Fibroblast of lung (primary cell): Measurements from ENCODE around the gene ACAA2. TPM values are rescaled to one million over a fixed set of nuclear protein-coding genes. Genes with fewer than 3 reads are reported as not detected.

ENCODE experiments used
- DNase-seq, 2 donors: peaks; one replicate each; pipeline versions ENCODE4 v3.0.0 to v3.0.0-alpha.2; 2010; ENCODE audit warnings: low read depth in 2 of 2
- H2AFZ ChIP-seq: 2 replicates; pipeline ENCODE4 v1.5.1; 2012; ENCODE audit warnings: low read length, control low read depth, inconsistent platforms
- H3K27ac ChIP-seq: 2 replicates; pipeline ENCODE4 v1.5.1; 2011; ENCODE audit warnings: low read length, control low read depth; ENCODE audit not compliant: insufficient read depth
- H3K27me3 ChIP-seq: 2 replicates; pipeline ENCODE4 v1.5.1; 2011; ENCODE audit warnings: mild to moderate bottlenecking, low read length; ENCODE audit not compliant: control insufficient read depth, insufficient read depth
- H3K36me3 ChIP-seq: 2 replicates; pipeline ENCODE4 v1.5.1; 2011; ENCODE audit warnings: low read length; ENCODE audit not compliant: control insufficient read depth, insufficient read depth
- H3K4me1 ChIP-seq: 2 replicates; pipeline ENCODE4 v1.5.1; 2011; ENCODE audit warnings: low read length; ENCODE audit not compliant: control insufficient read depth, insufficient read depth; ENCODE audit errors: extremely low read depth
- H3K4me2 ChIP-seq: 2 replicates; pipeline ENCODE4 v1.5.1; 2011; ENCODE audit warnings: low read length, control low read depth; ENCODE audit not compliant: insufficient read depth; ENCODE audit errors: extremely low read depth
- H3K4me3 ChIP-seq, 4 experiments: fragments of 200-600 bp in 1 of 4; sonication (generic) in 1 of 4; replicated peaks in 1 of 4; 2 replicates each; pipeline ENCODE4 v1.5.1; 2011 to 2016; ENCODE audit warnings: low read length in 4 of 4, low read depth in 3 of 4, mild to moderate bottlenecking in 3 of 4, control low read depth in 2 of 4, inconsistent platforms in 1 of 4, mixed read lengths in 1 of 4; ENCODE audit not compliant: insufficient read depth in 1 of 4; ENCODE audit errors: control extremely low read depth in 1 of 4
- H3K79me2 ChIP-seq: 2 replicates; pipeline ENCODE4 v1.5.1; 2012; ENCODE audit warnings: mild to moderate bottlenecking, low read length, inconsistent platforms; ENCODE audit not compliant: control insufficient read depth, insufficient read depth
- H3K9ac ChIP-seq: 2 replicates; pipeline ENCODE4 v1.5.1; 2011; ENCODE audit warnings: mild to moderate bottlenecking, low read length, control low read depth; ENCODE audit not compliant: insufficient read depth
- H3K9me3 ChIP-seq: 2 replicates; pipeline ENCODE4 v1.5.1; 2012; ENCODE audit warnings: low read depth, low read length; ENCODE audit not compliant: control insufficient read depth, insufficient read depth
- H4K20me1 ChIP-seq: 2 replicates; pipeline ENCODE4 v1.5.1; 2011; ENCODE audit warnings: low read length; ENCODE audit not compliant: control insufficient read depth, insufficient read depth; ENCODE audit errors: extremely low read depth
- CTCF ChIP-seq, 2 donors: IDR thresholded peaks in 1 of 2; conservative IDR thresholded peaks in 1 of 2; 1 replicate in 1 of 2; 2 replicates in 1 of 2; pipeline ENCODE4 v1.5.1; 2011 to 2012; ENCODE audit warnings: low read length in 2 of 2, control low read depth in 1 of 2, inconsistent platforms in 1 of 2, low read depth in 1 of 2, mild to moderate bottlenecking in 1 of 2
- EZH2 ChIP-seq: IDR thresholded peaks from 2 replicates; pipeline ENCODE4 v1.5.1; 2012; ENCODE audit warnings: low read length, control low read depth, mild to moderate bottlenecking; ENCODE audit errors: missing control alignments
- polyA plus RNA-seq, 2 donors: library from polyadenylated mRNA; depleted of rRNA in 1 of 2; stranded (reverse) in 1 of 2; unstranded in 1 of 2; fragments of >200 nt; gene quantifications; 2 replicates each; pipeline ENCODE4 v1.2.1, GENCODE V29; 2011 to 2012; ENCODE audit warnings: missing spikeins in 1 of 2
- total RNA-seq: library from RNA; depleted of rRNA; stranded (reverse); fragments of >200 nt; gene quantifications from 2 replicates; pipeline ENCODE4 v1.2.1, GENCODE V29; 2014

The ACAA2 gene
- total and polyA plus RNA-seq, 2 donors (not counting 1 experiment from before 2014, with no cell fraction given) = 27.1 to 38.5 TPM

GRCh38 chr18:49749563-49749962 lies 63.8 kb downstream of the ACAA2 start:
- TF ChIP-seq EZH2 = no peak
- TF ChIP-seq CTCF (conservative IDR thresholded peaks at IDR 0.05 in 1 of 2, IDR thresholded peaks at IDR 0.05 in 1 of 2; ENCODE audit: low read depth in 1 of 2, low read length in 2 of 2) = no peak
- Histone ChIP-seq H3K27ac (no peak overlapping the region), H3K4me2 (no peak overlapping the region), H3K9me3 (no peaks in the 10 kb centered on the region), H2AFZ (no peak overlapping the region), H3K9ac (no peak overlapping the region), H3K4me3 (no peak overlapping the region), H4K20me1 (no peaks in the 10 kb centered on the region), H3K27me3 (no peaks in the 10 kb centered on the region), H3K36me3 (no peaks in the 10 kb centered on the region), H3K4me1 (no peaks in the 10 kb centered on the region), H3K79me2 (no peaks in the 10 kb centered on the region)
- no peak for DNase-seq

GRCh38 chr18:49747876-49748275 lies 65.5 kb downstream of the ACAA2 start:
- no peak overlapping the region for H3K4me2 ChIP-seq
- TF ChIP-seq EZH2 = no peak
- TF ChIP-seq CTCF (conservative IDR thresholded peaks at IDR 0.05 in 1 of 2, IDR thresholded peaks at IDR 0.05 in 1 of 2; ENCODE audit: low read depth in 1 of 2, low read length in 2 of 2) = no peak
- no peak overlapping the region for H2AFZ ChIP-seq
- no peak overlapping the region for H3K9ac ChIP-seq
- peaks cover 3% of the 10 kb centered on the region for H3K27me3 ChIP-seq
- DNase-seq = peak in 1 of 2 donors; percentile 47
- H3K36me3 ChIP-seq = no peaks in the 10 kb centered on the region
- no peak overlapping the region for H3K4me3 ChIP-seq
- no peaks in the 10 kb centered on the region for H4K20me1 ChIP-seq
- H3K27ac ChIP-seq = no peak overlapping the region
- H3K9me3 ChIP-seq = no peaks in the 10 kb centered on the region
- no peaks in the 10 kb centered on the region for H3K79me2 ChIP-seq
- no peaks in the 10 kb centered on the region for H3K4me1 ChIP-seq

- DNase-seq = peak in 1 of 2 donors; percentile 19
- Histone ChIP-seq H3K79me2 (no peaks in the 10 kb centered on the region), H3K9ac (no peak overlapping the region), H3K4me3 (no peak overlapping the region), H3K27ac (no peak overlapping the region), H3K36me3 (no peaks in the 10 kb centered on the region), H3K9me3 (no peaks in the 10 kb centered on the region), H3K4me1 (no peaks in the 10 kb centered on the region), H2AFZ (no peak overlapping the region), H3K27me3 (peaks cover 3% of the 10 kb centered on the region), H3K4me2 (no peak overlapping the region), H4K20me1 (no peaks in the 10 kb centered on the region)
- TF ChIP-seq EZH2 (no peak), CTCF (conservative IDR thresholded peaks at IDR 0.05 in 1 of 2, IDR thresholded peaks at IDR 0.05 in 1 of 2; ENCODE audit: low read depth in 1 of 2, low read length in 2 of 2) (no peak)
Observed at GRCh38 chr18:49745045-49746014, 68.0 kb downstream of the ACAA2 start.
